ENCODE measurements around the gene SKAP1. TPM values are rescaled to one million over a fixed set of nuclear protein-coding genes. Genes with fewer than 3 reads are reported as not detected.
"Not testable (repeated sequence)": the region's sequence is repeated elsewhere in the genome, so short reads cannot be mapped to it uniquely, and the experiment has no call there.

Gene SKAP1
- total and polyA plus RNA-seq, 2 donors (not counting 1 experiment from before 2014, with no cell fraction given), result not detected

DNA sequence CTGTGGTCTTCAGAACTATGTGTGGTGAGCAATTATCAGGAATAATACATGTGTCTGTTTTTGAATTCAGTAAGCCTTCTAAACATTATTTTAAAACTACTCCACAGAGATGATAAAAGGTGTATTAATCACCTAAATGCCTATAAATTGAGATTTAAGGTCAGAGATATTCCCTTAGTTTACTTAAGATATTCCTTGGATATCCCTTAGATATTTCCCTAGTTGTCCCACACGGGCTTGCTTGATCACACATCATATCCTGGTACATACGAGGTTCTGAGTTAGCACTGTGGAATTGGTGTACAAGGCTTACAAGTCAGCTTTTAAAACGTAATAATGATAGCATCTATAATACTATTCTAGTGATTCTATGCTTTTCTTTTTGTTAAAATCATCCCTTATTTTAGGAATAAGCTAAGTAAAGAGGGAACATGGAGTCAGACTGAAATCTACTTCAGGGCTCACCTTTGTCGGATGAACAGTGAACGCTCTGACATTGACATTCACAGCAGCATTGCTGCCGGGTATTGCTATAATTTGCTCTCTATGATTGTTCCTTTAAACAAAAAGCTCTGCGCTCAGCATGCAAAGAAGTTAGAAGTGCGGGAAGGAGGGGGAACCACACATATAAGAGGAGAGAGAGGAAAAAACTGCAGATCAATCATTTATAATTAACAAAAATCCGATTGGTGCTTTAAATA, 136.5 kb downstream of the SKAP1 start:
- Histone ChIP-seq H3K4me2 (ENCODE audit: extremely low read depth, insufficient read depth, low read length) (no peak overlapping the region), H3K4me3 (replicated peaks in 1 of 4; ENCODE audit: control extremely low read depth in 1 of 4, insufficient read depth in 1 of 4, low read depth in 3 of 4, low read length in 4 of 4) (no peak overlapping the region), H3K27ac (ENCODE audit: insufficient read depth, low read length) (no peak overlapping the region), H3K36me3 (ENCODE audit: control insufficient read depth, insufficient read depth, low read length) (no peaks in the 10 kb centered on the region), H3K79me2 (ENCODE audit: control insufficient read depth, insufficient read depth, low read length) (no peaks in the 10 kb centered on the region), H3K9me3 (ENCODE audit: control insufficient read depth, insufficient read depth, low read depth, low read length) (no peaks in the 10 kb centered on the region), H3K4me1 (ENCODE audit: control insufficient read depth, extremely low read depth, insufficient read depth, low read length) (no peaks in the 10 kb centered on the region), H3K9ac (ENCODE audit: insufficient read depth, low read length) (no peak overlapping the region), H4K20me1 (ENCODE audit: control insufficient read depth, extremely low read depth, insufficient read depth, low read length) (no peaks in the 10 kb centered on the region), H2AFZ (ENCODE audit: low read length) (no peak overlapping the region), H3K27me3 (ENCODE audit: control insufficient read depth, insufficient read depth, low read length) (peaks cover 22% of the 10 kb centered on the region)
- TF ChIP-seq, protein P1, sequence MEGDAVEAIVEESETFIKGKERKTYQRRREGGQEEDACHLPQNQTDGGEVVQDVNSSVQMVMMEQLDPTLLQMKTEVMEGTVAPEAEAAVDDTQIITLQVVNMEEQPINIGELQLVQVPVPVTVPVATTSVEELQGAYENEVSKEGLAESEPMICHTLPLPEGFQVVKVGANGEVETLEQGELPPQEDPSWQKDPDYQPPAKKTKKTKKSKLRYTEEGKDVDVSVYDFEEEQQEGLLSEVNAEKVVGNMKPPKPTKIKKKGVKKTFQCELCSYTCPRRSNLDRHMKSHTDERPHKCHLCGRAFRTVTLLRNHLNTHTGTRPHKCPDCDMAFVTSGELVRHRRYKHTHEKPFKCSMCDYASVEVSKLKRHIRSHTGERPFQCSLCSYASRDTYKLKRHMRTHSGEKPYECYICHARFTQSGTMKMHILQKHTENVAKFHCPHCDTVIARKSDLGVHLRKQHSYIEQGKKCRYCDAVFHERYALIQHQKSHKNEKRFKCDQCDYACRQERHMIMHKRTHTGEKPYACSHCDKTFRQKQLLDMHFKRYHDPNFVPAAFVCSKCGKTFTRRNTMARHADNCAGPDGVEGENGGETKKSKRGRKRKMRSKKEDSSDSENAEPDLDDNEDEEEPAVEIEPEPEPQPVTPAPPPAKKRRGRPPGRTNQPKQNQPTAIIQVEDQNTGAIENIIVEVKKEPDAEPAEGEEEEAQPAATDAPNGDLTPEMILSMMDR (conservative IDR thresholded peaks at IDR 0.05 in 1 of 2, IDR thresholded peaks at IDR 0.05 in 1 of 2; ENCODE audit: low read depth in 1 of 2, low read length in 2 of 2), result no peak
- TF ChIP-seq EZH2 (IDR thresholded peaks at IDR 0.05; ENCODE audit: low read length, missing control alignments), result no peak
- DNase-seq (ENCODE audit: low read depth in 2 of 2), result no peak

- Histone ChIP-seq H3K4me2 (ENCODE audit: extremely low read depth, insufficient read depth, low read length) (no peak overlapping the region), H3K9me3 (ENCODE audit: control insufficient read depth, insufficient read depth, low read depth, low read length) (no peaks in the 10 kb centered on the region), H3K9ac (ENCODE audit: insufficient read depth, low read length) (no peak overlapping the region), H3K27me3 (ENCODE audit: control insufficient read depth, insufficient read depth, low read length) (peaks cover 17% of the 10 kb centered on the region), H2AFZ (ENCODE audit: low read length) (no peak overlapping the region), H3K4me1 (ENCODE audit: control insufficient read depth, extremely low read depth, insufficient read depth, low read length) (no peaks in the 10 kb centered on the region), H4K20me1 (ENCODE audit: control insufficient read depth, extremely low read depth, insufficient read depth, low read length) (no peaks in the 10 kb centered on the region), H3K79me2 (ENCODE audit: control insufficient read depth, insufficient read depth, low read length) (no peaks in the 10 kb centered on the region), H3K36me3 (ENCODE audit: control insufficient read depth, insufficient read depth, low read length) (no peaks in the 10 kb centered on the region), H3K27ac (ENCODE audit: insufficient read depth, low read length) (no peak overlapping the region), H3K4me3 (replicated peaks in 1 of 4; ENCODE audit: control extremely low read depth in 1 of 4, insufficient read depth in 1 of 4, low read depth in 3 of 4, low read length in 4 of 4) (no peak overlapping the region)
- TF ChIP-seq, protein P1 (conservative IDR thresholded peaks at IDR 0.05 in 1 of 2, IDR thresholded peaks at IDR 0.05 in 1 of 2; ENCODE audit: low read depth in 1 of 2, low read length in 2 of 2), result no peak
- no peak for TF ChIP-seq EZH2 (IDR thresholded peaks at IDR 0.05; ENCODE audit: low read length, missing control alignments)
- DNase-seq (ENCODE audit: low read depth in 2 of 2), result no peak
Observed at GRCh38 chr17:48290378-48290777, 139.6 kb downstream of the SKAP1 start.

- not testable (repeated sequence) for H3K27ac ChIP-seq (ENCODE audit: insufficient read depth, low read length); H4K20me1 ChIP-seq (ENCODE audit: control insufficient read depth, extremely low read depth, insufficient read depth, low read length); H3K27me3 ChIP-seq (ENCODE audit: control insufficient read depth, insufficient read depth, low read length); H3K4me3 ChIP-seq (replicated peaks in 1 of 4; ENCODE audit: control extremely low read depth in 1 of 4, insufficient read depth in 1 of 4, low read depth in 3 of 4, low read length in 4 of 4); H3K9ac ChIP-seq (ENCODE audit: insufficient read depth, low read length); H3K36me3 ChIP-seq (ENCODE audit: control insufficient read depth, insufficient read depth, low read length); H2AFZ ChIP-seq (ENCODE audit: low read length); H3K4me1 ChIP-seq (ENCODE audit: control insufficient read depth, extremely low read depth, insufficient read depth, low read length); H3K9me3 ChIP-seq (ENCODE audit: control insufficient read depth, insufficient read depth, low read depth, low read length); H3K4me2 ChIP-seq (ENCODE audit: extremely low read depth, insufficient read depth, low read length); DNase-seq (ENCODE audit: low read depth in 2 of 2); H3K79me2 ChIP-seq (ENCODE audit: control insufficient read depth, insufficient read depth, low read length)
Observed at GRCh38 chr17:48286917-48287316, 143.1 kb downstream of the SKAP1 start.
